AG08396 (cell line): ENCODE results near the gene GFRA4.

Experiments
- DNase-seq: peaks from one replicate; pipeline ENCODE4 v3.0.0; 2012; ENCODE audit warnings: low spot score, mixed read lengths

GFRA4 gene

DNA sequence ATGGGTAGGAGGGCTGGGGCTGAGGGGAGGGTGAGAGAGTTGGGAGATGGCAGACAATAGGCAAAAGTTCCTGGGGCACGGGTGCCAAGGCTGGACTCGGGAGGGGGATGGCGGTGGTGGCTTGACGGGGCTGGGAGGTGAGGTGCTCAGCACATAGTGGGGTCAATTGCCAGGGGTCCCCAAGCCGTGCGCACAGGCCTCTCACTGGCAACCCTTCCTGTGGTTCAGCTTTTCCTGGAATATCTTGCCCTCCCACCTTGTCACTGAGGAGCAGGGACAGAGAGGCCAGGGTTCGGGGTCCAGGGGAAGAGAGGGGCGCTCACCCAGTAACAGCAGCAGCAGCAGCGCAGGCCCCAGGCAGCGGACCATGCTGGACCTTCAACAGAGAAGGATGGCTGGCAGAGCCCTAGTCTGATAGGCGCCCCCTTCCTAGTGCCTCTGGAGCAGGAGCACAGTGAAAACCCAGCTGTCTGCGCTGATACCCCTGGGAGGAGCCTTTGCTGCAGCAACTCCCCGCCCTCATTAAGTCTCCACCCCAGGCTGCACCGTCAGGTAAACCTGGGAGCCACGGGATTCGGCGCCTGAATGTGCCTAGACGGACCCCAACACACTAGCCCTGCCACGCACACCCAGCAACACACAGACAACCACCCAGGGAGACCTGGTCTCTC is at the start of gene GFRA4:
Gene GFRA4, minus strand, starts transcription at position 369 of the 671 bp plus-strand sequence. Its CDS starts 0 bp downstream, at position 369.
- DNase-seq = peak; percentile 5

DNA sequence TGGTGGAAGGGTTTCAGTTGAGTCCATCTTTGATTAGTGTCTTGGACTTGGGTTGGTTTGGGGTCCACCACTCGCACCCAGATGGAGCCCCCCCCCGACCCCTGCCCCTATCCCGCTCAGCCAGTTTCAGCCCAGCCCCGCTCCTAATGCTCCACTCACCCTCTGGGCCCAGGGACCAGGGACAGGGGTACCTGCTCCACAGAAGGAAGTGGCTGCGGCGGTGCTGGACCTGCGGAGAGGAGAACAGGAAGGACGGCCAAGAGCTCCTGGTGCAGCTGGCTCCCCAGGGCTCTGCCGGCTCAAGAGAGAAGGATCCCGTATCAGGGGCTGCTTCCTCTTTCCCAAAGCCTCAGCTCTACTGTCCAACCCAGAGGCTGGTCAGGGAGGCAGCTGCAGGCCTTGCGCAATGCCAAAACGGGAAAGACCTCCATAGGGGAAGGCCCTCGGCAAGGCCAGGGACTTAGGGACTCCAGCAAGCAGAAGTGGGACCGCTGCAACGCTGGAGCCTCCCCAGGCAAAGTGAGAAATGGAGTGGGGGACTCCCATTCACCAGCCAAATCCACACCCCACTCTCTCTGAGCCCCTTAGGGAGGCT is 49.2 kb upstream of the GFRA4 start, which contains the start of gene SIGLEC1:
Gene SIGLEC1, minus strand, starts transcription at position 322 of the 595 bp plus-strand sequence. CDS start 5,472 bp downstream, outside the sequence.
- no peak for DNase-seq

DNA sequence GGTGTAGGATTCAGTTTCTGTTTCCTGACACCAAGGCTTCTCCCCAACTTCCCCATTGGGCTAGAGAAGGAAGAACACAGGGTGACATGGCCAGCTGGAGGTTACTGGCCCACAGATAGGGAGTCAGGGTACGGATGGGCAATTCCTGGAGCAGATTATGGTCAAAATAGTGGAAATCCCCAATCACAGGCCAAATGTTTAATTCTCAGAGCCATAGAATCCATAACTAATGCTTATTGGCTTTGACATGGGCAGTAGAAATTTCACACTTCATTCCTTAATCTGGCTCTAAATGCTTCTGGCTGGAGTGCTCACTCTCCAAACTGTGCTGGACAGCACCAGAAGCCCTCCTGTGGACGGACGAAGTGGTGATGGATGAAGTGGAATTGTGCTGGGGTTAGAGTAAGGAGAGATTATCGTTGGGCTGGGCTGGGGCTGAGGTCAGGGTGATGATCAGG is 48.3 kb upstream of the GFRA4 start:
- no peak for DNase-seq

DNA sequence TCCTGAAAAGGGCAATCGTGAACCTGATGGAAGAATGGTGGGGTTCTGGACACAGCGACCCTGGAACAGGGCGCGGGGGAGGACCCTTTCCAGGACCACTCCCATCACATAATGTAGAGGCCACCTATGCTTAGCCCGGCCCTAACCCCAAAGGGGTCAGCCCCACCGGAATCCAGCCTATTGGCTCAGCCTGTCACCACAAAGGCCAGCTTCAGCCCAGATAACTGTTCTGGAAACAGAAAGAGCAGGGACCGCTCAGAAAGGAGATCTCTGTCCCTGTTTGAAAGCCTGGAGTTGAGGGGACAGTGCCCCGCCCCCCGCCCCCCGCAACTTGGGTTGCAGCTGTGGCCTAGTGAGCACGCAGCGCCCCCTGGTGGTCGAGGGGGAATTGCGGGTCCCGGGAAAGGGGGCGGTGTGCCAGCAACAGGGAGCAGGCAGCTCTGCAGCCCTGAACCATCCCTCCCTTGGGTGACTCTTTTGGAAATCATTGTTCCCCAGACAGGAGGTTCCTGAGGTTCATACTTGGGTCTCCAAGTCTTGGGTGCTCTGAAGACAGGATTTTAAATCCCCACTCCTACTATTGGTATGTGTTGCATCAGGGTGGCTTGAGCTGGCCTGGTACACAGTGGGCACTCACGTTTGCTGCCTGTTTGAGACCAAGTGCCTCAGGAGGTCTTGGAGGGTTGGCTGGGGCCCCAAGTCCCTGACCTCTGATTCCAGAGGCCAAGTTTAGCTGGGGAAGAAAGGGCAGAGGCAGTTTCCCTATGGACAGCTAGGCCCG is 47.7 kb upstream of the GFRA4 start:
- peak; percentile 87 for DNase-seq

DNA sequence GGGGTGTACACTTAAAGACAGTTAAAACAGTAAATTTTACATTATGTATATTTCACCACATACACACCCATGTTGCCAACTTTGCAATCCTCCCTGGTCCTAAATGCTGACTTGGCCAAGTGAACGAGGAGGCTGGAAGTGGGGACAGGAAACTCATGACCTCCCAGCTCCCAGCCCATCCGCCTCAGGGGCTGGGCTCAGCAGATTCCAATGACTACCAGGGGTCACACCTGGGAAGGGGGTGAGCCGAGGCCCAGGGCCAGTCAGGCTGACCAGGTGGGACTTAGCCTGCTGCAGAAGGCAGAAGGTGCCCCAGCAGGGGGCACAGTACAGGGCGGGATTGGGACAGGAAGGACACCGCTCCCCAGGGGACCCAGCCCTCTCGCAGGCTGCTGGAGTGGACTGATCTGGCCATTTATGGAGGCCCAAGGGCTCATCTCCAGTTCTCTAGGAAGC is 46.8 kb upstream of the GFRA4 start:
- DNase-seq = no peak

GRCh38 chr20:3707508-3707899 is 44.3 kb upstream of the GFRA4 start:
- no peak for DNase-seq

- DNase-seq = peak; percentile 60
Observed at GRCh38 chr20:3706774-3707507, 43.7 kb upstream of the GFRA4 start.

DNA sequence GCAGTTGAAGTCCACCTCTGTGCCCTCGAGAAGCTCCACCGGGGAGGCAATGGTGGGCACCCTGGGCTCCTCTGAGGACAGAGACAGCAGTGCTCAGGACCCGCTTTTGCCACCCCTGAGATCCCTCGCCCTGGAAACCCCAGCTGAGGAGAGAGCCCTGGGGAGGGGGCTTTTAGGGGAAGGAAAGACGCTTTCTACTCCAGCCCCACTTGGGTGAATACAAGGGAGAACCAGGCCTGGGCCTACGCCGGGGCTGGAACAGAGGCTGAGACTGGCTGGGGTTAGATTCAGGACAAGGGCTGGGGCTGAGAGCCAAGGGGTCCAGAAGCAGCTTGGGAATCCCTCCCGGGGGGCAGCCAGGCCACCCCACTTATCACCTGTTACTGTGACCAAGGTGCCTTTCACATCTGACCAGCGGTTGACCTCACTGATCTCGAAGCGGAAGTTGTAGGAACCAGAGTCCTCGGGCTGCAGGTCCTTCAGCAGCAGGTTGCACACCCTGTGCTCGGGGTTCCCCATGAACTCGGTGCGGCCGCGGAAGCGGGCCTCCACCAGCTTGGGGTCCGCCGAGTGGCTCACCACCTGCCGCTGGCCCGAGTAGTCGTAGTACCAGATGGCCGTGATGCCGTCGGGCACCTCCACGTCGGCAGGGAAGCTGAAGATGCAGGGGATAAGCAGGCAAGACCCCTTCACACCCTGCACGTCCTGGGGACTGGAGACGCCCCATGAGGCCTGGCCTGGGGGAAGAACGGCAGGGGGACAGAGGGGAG is 43.0 kb upstream of the GFRA4 start:
- DNase-seq = no peak

- DNase-seq = no peak
Observed at GRCh38 chr20:3705491-3705969, 42.3 kb upstream of the GFRA4 start.

DNA sequence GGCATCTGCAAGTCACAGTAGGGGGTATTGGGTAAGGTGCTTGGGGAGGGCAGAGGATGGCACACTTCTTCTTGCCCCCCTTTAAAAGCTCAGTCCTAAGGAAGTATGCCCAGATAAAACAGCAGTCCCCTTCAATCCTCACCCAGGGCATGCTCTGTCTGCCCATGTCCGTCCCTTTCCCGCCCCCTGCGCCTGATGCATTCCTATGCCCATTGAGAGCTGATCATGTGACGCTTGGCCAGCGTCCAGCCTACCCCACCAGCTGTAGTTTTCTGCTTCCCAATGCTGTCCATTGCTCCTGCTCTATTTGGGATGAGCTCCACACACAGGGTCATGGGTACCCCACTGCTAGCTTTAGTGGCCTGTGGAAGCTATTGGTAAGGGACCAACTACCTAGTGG is 40.9 kb upstream of the GFRA4 start:
- no peak for DNase-seq

- DNase-seq = no peak
Observed at GRCh38 chr20:3702611-3703391, 39.6 kb upstream of the GFRA4 start.

- DNase-seq = no peak
Observed at GRCh38 chr20:3701061-3701998, 38.1 kb upstream of the GFRA4 start.

- DNase-seq = no peak
Observed at GRCh38 chr20:3699037-3699436, 35.8 kb upstream of the GFRA4 start.

- no peak for DNase-seq
Observed at GRCh38 chr20:3698591-3699001, 35.4 kb upstream of the GFRA4 start.

DNA sequence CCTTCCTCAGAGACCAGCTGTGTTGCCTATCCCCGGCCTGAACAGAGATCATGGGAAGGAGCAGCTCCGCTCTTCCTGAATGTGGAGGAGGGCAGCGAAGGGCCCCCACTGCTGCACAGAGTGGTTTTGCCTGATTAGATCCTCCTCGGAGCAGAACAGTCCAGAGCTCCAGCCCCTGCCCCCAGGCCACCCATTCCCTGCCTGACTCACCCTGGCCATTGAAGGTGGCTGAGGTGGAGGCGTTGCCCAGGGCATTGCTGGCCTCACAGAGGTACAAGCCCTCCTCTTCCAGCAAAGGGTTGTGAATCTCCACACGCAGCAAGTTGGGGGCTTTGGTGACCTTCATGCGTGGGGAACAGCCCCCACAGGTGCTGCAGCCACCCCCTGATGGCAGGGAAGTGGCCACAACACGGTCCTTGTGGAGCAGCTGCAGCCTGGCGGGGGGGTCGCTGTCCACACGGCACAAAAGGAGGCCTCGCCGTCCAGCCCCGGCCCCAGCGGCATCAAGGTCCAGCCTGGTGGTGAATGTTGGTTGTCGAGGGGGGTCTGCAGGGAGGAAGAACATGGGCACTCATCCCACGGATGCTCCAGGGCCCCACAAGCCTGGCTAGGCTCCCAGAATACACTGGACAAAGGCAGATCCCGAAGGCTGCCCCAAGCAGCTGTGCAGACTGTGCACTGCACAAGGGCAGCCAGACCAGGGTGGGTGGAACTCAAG is 34.5 kb upstream of the GFRA4 start:
- no peak for DNase-seq

DNA sequence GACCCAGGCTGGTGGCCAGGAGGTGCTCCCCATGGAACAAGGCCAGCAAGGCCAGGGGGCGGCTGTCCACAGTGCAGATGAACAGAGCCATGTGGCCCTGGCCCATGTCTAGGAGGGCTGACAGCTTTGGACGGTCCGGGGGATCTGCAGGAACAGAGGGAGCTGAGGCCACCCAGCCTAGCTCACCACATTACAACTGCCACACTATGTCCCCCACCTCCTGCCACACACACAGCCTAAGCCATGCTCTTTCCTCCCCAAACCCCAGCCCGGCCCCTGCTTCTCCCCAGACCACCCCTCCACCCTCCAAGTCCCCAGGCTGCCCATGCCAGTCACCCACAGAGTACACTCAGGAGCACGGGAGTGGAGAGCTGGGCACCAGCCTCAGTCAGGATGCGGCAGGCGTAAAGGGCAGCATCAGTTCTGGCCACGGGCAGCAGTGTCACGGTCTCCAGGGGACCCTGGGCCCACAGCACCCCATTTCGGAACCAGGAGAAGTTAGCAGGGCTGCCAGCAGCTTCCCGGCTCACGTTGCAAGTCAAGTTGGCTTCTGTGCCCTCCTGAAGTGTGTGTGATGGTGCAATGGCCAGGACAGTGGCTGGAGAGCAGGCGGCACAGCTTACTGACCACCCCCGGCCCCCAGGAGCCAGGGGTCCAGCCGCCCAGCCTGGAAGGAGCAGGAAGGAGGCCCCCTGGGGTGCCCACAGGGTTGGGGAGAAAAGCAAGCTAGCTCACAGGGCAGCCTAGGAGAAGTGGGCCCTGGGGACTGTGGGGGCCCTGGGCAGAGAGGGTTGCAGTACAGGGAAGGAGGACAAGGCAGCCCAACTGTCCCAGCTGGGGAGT is 33.8 kb upstream of the GFRA4 start:
- DNase-seq = no peak

DNA sequence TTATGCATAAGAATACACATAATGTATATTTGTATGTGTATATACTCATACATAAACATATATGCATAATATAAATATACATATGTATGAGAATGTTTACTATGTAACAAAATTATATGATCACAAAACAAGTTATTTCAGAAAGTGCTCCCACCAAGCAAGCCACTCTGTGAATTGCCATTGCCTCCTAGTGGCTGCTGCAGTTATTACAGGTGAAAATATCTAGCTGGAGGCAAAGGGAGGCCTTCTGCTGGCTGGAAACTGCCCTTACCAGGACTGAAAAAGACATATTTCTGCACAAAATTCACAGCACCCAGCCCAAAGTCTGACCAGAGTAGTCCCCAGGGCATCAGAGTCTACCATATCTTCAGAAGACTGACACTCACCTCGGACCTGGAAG is 33.0 kb upstream of the GFRA4 start:
- no peak for DNase-seq

DNA sequence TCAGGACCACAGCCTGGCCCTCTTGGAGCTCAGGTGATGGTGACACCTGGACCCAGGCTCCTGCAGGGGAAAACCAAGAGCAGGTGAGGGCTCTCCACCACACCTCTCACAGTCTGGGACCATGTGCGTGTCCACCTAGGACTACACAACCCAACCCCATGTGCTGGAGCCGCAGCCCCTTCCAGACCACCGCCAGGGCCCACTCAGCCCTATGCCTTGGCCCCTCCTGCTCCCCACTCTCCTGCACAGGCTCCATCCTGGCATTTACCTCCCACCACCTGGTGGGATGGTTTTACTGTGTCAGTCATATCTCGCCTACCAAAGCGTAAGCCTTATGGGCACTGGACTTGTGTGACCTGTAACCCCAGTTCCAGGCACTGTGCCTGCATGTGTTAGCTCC is 31.7 kb upstream of the GFRA4 start:
- DNase-seq = no peak
